ENCODE data around the gene PARD3B. TPM values are rescaled to one million over a fixed set of nuclear protein-coding genes. Genes with fewer than 3 reads are reported as not detected.

PARD3B gene
- total RNA-seq, 1 experiment from 2014 or later = 2.0 TPM

DNA sequence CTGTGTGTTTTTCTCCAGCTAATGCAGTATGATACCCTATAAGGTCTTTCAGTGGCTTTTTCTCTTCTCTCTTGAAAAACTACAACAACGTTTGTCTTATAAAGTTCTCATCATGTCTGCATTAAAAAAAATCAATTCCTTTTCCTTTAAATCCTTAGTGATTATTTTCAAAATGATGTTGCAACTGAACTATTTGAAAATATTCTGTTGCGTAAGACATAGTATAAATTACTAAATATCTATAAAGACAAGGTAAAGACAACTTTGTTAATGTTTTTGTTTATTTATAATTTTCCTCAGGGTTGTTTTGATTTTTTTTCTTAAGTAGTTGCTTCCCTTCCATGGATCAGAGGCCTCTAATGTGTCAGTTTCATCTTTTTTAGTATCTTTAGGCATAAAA, 21.2 kb downstream of the PARD3B start:
- ATAC-seq = no peak
- POLR2A ChIA-PET = no interaction called here
- H3K4me3 ChIP-seq (replicated peaks in 1 of 2; ENCODE audit: low read depth in 1 of 2, low read length in 2 of 2) = no peak overlapping the region
- no peak overlapping the region for H3K4me2 ChIP-seq (ENCODE audit: low read length)
- no peak for TF ChIP-seq ZFX (IDR thresholded peaks at IDR 0.05)
- TF ChIP-seq SP1 (IDR thresholded peaks at IDR 0.05; ENCODE audit: low read depth) = no peak
- TF ChIP-seq, protein P1, sequence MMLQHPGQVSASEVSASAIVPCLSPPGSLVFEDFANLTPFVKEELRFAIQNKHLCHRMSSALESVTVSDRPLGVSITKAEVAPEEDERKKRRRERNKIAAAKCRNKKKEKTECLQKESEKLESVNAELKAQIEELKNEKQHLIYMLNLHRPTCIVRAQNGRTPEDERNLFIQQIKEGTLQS (IDR thresholded peaks at IDR 0.05) = no peak
- TF ChIP-seq, protein P2, sequence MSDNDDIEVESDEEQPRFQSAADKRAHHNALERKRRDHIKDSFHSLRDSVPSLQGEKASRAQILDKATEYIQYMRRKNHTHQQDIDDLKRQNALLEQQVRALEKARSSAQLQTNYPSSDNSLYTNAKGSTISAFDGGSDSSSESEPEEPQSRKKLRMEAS (IDR thresholded peaks at IDR 0.05) = no peak
- no peak for TF ChIP-seq YY1 (IDR thresholded peaks at IDR 0.05; ENCODE audit: extremely low read depth, insufficient replicate concordance, low read depth, low read length)
- no peak for TF ChIP-seq EZH2phosphoT487 (IDR thresholded peaks at IDR 0.05; ENCODE audit: borderline replicate concordance)
- TF ChIP-seq SIN3A (IDR thresholded peaks at IDR 0.05; ENCODE audit: low read depth) = no peak
- TF ChIP-seq, protein P3, sequence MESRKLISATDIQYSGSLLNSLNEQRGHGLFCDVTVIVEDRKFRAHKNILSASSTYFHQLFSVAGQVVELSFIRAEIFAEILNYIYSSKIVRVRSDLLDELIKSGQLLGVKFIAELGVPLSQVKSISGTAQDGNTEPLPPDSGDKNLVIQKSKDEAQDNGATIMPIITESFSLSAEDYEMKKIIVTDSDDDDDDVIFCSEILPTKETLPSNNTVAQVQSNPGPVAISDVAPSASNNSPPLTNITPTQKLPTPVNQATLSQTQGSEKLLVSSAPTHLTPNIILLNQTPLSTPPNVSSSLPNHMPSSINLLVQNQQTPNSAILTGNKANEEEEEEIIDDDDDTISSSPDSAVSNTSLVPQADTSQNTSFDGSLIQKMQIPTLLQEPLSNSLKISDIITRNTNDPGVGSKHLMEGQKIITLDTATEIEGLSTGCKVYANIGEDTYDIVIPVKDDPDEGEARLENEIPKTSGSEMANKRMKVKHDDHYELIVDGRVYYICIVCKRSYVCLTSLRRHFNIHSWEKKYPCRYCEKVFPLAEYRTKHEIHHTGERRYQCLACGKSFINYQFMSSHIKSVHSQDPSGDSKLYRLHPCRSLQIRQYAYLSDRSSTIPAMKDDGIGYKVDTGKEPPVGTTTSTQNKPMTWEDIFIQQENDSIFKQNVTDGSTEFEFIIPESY (IDR thresholded peaks at IDR 0.05; ENCODE audit: extremely low read depth, insufficient replicate concordance, low read length) = no peak
- no peak for TF ChIP-seq ELF1 (IDR thresholded peaks at IDR 0.05; ENCODE audit: borderline replicate concordance, low read depth)
- no peak for TF ChIP-seq CBX3 (IDR thresholded peaks at IDR 0.05; ENCODE audit: low read depth)
- TF ChIP-seq, protein P4, sequence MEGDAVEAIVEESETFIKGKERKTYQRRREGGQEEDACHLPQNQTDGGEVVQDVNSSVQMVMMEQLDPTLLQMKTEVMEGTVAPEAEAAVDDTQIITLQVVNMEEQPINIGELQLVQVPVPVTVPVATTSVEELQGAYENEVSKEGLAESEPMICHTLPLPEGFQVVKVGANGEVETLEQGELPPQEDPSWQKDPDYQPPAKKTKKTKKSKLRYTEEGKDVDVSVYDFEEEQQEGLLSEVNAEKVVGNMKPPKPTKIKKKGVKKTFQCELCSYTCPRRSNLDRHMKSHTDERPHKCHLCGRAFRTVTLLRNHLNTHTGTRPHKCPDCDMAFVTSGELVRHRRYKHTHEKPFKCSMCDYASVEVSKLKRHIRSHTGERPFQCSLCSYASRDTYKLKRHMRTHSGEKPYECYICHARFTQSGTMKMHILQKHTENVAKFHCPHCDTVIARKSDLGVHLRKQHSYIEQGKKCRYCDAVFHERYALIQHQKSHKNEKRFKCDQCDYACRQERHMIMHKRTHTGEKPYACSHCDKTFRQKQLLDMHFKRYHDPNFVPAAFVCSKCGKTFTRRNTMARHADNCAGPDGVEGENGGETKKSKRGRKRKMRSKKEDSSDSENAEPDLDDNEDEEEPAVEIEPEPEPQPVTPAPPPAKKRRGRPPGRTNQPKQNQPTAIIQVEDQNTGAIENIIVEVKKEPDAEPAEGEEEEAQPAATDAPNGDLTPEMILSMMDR (IDR thresholded peaks at IDR 0.05 in 2 of 3, conservative IDR thresholded peaks at IDR 0.05 in 1 of 3; ENCODE audit: borderline replicate concordance in 1 of 3, insufficient read depth in 1 of 3, low read depth in 2 of 3, low read length in 2 of 3) = no peak
- TF ChIP-seq SRF (IDR thresholded peaks at IDR 0.05; ENCODE audit: low read depth) = no peak
- BruUV-seq (replicated peaks) = no TSS peak
- no peaks in the 10 kb centered on the region for H3K4me1 ChIP-seq (ENCODE audit: control insufficient read depth in 1 of 2, insufficient read depth in 2 of 2, low read length in 2 of 2)
- RAD21 ChIA-PET (ENCODE audit: low non-redundant PET in 1 of 2, low total read pairs in 2 of 2, uncharacterized antibody in 2 of 2, unreplicated experiment in 2 of 2) = no interaction called here
- no peaks in the 10 kb centered on the region for H3K27me3 ChIP-seq (ENCODE audit: insufficient read depth, low read length)
- no peak overlapping the region for H3K9ac ChIP-seq (ENCODE audit: low read length)
- H3K9me2 ChIP-seq (ENCODE audit: insufficient read depth) = no peaks in the 10 kb centered on the region
- no peak for DNase-seq (ENCODE audit: low read depth, low spot score)
- H3K27ac ChIP-seq (ENCODE audit: low read depth, low read length) = no peak overlapping the region
- H3K36me3 ChIP-seq (ENCODE audit: control insufficient read depth in 1 of 2, insufficient read depth in 2 of 2, low read length in 2 of 2) = no peaks in the 10 kb centered on the region
- H3K79me2 ChIP-seq (ENCODE audit: insufficient read depth, low read length) = no peaks in the 10 kb centered on the region
- no peaks in the 10 kb centered on the region for H3K9me3 ChIP-seq (ENCODE audit: control insufficient read depth in 1 of 2, insufficient read depth in 1 of 2, low read depth in 1 of 2, low read length in 2 of 2)
- no peak overlapping the region for H2AFZ ChIP-seq (ENCODE audit: low read depth, low read length, poor library complexity, severe bottlenecking)
- intact Hi-C loops (cut with micrococcal nuclease) = loop anchor here (1.0 kb wide), 1 partner anchor 25 kb away; no protein-coding TSS in a partner anchor
- CTCF ChIA-PET = no interaction called here
- H4K20me1 ChIP-seq (ENCODE audit: insufficient read depth) = no peaks in the 10 kb centered on the region
